22Rv1 (cell line): ENCODE measurements around the gene CTNNA3.
A peak's percentile ranks its signal among the peaks of the same experiment; 100 is the strongest.

ENCODE experiments used
- ZFX ChIP-seq: fragments of 450-650 bp; IDR thresholded peaks from 2 replicates; pipeline ENCODE4 v1.6.1; 2017; ENCODE audit warnings: antibody characterized with exemption, borderline replicate concordance
- TF ChIP-seq, protein P1 (sequence below): fragments of 450-650 bp; IDR thresholded peaks from 2 replicates; pipeline ENCODE4 v1.5.1; 2017; ENCODE audit warnings: mild to moderate bottlenecking

DNA sequence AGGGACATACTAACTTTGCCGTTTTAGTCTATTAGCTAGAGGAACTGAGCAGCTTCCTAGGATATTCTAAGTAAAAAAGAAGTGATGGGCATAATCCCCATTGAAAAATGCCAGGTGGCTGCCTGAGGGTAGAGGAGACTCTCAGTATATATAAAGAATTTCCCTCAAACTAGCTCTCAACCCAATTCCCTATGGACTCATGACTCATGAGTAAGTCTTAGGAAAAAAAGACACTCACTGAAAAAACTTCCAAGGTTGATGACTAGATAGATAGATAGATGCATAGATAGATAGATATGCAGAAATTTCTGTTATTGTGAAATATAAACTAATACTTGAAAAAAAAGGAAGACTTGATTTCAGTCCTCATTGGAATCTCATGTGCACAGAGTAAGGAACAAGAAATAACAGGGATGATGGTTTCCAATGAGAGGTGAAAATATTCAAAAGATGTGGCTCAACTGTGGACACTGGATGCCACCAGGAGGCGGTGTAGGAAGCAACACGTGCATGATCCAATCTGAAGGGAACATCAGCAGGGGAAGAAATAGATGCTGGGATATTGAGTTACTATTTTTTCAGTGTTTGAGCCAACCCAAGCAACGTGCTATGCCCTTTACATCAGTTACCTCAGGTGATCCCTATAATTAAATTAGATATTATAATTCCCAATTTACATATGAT lies 1481.1 kb downstream of the CTNNA3 start:
- TF ChIP-seq, protein P1, sequence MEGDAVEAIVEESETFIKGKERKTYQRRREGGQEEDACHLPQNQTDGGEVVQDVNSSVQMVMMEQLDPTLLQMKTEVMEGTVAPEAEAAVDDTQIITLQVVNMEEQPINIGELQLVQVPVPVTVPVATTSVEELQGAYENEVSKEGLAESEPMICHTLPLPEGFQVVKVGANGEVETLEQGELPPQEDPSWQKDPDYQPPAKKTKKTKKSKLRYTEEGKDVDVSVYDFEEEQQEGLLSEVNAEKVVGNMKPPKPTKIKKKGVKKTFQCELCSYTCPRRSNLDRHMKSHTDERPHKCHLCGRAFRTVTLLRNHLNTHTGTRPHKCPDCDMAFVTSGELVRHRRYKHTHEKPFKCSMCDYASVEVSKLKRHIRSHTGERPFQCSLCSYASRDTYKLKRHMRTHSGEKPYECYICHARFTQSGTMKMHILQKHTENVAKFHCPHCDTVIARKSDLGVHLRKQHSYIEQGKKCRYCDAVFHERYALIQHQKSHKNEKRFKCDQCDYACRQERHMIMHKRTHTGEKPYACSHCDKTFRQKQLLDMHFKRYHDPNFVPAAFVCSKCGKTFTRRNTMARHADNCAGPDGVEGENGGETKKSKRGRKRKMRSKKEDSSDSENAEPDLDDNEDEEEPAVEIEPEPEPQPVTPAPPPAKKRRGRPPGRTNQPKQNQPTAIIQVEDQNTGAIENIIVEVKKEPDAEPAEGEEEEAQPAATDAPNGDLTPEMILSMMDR = peak; percentile 57
- TF ChIP-seq ZFX = no peak
